HTERT RPE-1 (cell line): ENCODE results near the gene GPR152.
"Not testable (repeated sequence)": the region's sequence is repeated elsewhere in the genome, so short reads cannot be mapped to it uniquely, and the experiment has no call there.

ENCODE experiments used
- in situ Hi-C: fragments of 300-500 bp; cut with MboI; formaldehyde crosslinking; loops from 4 replicates; pipeline ENCODE4 v1.14.3; 2020; ENCODE audit warnings: low sequenced_read_pairs

Gene GPR152

DNA sequence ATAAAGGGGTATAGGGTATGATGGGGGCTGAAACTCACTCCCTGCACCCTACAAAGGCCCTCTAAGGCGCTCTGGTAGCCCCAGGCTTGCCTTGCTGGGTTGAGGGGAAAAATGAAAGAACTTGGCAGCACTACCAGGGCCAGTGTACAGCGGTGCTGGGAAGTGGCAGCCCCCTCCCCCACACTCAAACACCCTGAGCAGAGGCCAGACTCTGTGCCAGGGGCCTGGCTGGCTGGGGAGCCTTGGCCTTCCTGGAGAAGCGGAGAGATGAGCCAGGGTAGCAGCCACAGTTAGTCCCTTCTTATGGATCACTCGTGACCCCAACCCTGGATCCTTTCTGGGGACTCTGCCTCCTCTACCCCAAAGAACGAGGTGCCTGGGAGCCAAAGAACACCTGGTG, 13.8 kb upstream of the GPR152 start:
- in situ Hi-C loops = no loop called here

DNA sequence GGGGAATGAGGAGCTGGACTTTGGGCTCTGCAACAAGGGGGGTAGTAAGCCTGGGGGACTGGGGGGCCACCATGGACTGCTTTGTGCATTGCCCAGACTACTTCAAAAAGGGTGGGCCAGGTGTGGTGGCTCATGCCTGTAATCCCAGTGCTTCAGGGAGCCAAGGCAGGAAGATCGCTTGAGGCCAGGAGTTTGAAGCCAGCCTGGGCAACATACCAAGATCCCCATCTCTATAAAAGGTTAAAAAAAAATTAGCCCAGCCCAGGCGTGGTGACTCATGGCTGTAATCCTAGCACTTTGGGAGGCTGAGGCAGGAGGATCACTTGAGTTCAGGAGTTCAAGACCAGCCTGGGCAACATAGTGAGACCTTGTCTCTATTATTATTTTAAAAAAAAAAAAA, 13.0 kb upstream of the GPR152 start:
- in situ Hi-C loops = not testable (repeated sequence)

DNA sequence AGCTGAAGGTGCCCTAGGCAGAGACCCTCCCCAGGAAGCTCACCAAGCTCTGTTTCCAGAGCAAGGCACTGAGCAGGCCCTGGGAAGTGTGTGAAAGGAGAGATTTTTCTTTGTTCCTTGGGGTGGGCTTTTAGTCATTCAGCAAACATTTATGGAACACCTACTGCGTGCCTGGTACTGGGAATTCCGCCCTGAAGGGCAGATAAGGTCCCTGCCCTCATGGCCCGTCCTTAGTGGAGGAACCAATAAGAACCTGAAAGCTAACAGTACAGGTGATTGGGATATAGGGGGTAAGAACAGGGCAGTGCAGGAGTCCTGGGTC, 12.6 kb upstream of the GPR152 start:
- in situ Hi-C loops = no loop called here

DNA sequence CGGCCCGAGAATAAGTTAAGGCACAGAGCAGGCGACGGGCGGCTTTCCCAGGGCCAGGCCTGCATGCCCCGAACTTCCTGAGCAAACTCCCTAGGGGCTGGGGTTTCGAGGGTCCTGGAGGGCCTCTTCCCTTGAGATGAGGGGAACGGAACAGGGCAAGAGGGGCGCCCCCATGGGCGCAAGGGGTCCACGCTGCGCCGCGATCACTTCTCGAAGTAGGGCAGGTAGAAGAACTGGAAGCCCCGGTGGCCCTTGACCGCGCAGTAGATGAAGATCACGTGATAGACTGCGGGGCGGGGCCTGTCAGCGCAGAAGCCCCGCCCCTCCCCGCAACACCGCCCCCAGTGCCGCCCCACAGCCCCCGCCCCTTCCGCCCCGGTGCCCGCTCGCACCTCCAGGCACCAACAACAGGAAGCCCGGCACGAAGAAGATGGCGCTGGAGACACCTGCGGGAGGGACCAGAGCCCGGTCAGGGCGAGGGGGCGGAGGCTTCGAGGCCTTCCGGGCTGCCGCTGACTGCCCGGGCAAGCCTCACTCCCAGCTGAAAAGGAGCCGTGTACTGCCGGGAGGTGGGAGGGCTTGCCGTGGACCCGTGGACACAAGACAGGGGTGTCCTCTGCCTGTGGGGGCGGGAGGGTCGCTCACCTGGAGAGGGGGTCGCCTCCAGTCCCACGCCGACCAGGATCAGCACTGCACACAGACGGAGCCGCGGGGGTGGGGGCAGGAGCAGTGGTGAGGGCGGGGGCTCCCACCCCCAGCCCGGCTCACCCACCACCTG, 12.1 kb upstream of the GPR152 start:
- in situ Hi-C loops = no loop called here

DNA sequence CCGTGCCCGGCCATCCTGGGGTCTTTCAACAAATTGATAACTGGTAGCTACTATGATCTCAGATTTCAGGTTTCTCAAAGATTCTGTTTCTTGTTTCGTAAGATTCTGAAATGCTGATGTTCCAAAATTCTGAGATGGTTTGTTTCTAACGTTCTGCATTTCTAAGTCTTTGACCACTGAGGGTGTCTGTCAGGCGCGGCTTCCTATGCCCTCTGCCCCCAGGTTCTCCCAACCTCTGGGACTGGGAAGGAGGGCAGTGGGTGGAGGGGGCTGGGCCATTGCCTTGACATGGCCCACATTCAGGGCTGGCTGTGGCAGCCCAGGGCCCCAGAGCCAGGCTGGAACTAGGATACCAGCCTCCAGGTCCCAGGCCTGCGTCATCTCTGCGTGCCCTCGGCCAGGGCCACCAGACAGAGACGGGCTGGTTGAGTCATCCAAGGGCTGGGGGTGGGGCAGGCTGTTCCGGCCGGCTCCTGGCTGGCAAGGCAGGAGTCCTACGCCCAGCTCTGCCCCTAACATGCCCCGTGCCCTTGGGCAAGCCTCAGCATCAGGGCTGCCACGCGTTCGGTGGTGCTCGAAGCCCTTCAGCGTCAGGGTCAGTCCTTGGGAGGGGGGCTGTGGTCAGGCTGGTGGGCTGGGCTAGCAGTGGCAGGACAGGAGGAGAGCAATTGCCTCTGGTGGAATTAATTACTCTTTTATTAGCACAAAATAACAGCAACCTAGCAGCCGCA, 11.3 kb upstream of the GPR152 start:
- in situ Hi-C loops = no loop called here

DNA sequence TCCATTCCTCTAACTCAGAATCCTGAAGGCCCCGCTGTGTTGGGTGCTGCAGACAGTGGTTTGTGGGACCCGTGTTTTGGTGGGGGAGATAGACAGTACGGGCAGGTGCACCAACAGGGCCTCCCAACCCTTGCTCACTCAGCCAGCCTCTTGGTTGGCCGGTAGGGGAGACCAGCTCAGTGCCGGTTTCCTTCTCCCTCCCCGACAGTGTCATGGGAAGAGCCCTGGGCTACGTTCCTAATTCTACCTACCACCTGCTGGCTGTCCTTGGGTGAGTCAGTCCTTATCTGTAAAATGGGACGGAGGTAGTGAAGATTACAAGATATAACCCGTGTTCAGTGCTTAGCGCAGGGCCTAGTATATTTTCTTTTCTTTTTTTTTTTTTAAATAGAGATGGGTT, 10.7 kb upstream of the GPR152 start:
- in situ Hi-C loops = no loop called here

DNA sequence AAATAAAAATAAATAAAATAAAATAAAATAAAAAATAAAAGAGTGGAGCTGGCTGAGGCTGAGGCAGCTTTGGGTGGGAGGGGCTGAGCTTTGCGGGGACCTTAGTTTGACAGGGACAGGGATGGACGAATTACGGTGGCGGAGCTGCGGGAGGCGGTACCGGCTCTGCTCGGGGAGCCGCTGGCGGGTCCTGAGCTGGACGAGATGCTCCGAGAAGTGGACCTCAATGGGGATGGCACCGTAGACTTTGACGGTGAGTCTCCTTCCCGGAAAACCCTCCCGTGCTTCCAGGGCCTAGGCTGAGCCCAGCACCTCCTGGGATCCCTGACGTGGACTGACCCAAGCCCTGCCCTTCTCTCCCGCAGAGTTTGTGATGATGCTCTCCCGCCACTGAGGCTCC, 5.7 kb upstream of the GPR152 start:
- in situ Hi-C loops = no loop called here

DNA sequence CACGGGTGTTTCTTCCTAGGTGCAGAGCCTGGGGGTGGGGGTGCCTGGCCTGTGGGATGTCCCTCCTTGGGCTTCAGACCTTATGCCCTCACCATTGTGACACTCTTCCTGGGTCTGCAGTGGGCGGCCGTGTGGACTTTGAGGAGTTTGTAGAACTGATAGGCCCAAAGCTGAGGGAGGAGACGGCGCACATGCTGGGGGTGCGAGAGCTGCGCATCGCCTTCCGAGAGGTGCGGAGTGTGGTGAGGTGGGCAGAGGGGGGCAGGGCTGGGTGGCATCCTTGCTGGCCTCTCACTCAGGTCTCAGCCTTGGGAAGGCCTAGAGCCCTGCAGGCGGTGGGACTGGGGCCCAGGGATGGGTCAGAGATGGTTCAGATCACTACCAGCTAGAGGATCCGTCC, 4.9 kb upstream of the GPR152 start:
- in situ Hi-C loops = no loop called here

DNA sequence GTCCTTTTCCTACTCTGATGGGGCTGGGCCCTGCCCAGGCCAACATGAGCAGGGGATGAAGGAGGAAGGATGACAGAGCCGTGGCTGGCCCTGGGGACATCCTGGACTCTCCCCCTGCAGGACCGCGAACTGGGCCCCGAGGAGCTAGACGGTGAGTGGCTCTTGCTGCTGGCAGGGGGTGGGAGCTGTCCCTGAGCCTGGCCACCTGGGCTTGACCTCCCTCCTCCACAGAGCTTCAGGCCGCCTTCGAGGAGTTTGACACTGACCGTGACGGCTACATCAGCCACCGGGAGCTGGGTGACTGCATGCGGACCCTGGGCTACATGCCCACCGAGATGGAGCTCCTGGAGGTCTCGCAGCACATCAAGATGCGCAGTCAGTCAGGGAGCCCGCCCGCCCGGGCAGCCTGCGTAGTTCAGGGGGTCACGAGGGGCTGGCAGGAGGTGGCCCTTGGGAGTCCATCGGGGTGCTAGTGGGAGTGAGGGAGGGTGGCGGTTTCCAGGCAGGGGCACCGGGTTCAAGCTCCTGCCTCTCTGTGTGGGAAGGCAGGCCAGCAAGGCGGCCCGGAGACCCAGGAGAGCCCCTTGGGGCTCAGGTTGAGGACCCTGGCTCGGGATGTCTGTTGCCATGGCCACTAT, 3.7 kb upstream of the GPR152 start:
- in situ Hi-C loops = no loop called here

DNA sequence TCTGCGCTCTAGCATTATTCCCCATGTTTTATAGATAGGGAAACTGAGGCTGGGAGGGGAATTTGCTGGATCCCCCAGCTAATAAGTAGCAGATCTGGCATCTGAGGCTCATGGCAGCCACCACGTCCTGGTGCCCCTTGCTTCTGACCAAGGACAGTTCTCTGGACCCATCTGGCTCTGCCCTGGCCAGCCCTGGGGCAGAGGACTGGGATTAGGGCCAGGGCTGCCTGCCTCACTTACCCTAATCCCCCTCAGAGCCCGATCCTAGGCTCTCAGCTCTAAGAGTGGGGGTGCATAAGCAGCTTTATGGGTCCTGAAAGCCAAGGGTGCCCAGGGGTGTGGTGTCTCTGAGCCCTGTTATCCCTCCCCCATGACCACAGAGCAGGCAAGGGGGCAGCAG, 2.5 kb upstream of the GPR152 start, which contains the start of gene CABP4:
Gene CABP4 (plus strand): TSS at position 301 of the 400 bp plus-strand sequence. CDS start 70 bp downstream, at position 371.
- in situ Hi-C loops = no loop called here

DNA sequence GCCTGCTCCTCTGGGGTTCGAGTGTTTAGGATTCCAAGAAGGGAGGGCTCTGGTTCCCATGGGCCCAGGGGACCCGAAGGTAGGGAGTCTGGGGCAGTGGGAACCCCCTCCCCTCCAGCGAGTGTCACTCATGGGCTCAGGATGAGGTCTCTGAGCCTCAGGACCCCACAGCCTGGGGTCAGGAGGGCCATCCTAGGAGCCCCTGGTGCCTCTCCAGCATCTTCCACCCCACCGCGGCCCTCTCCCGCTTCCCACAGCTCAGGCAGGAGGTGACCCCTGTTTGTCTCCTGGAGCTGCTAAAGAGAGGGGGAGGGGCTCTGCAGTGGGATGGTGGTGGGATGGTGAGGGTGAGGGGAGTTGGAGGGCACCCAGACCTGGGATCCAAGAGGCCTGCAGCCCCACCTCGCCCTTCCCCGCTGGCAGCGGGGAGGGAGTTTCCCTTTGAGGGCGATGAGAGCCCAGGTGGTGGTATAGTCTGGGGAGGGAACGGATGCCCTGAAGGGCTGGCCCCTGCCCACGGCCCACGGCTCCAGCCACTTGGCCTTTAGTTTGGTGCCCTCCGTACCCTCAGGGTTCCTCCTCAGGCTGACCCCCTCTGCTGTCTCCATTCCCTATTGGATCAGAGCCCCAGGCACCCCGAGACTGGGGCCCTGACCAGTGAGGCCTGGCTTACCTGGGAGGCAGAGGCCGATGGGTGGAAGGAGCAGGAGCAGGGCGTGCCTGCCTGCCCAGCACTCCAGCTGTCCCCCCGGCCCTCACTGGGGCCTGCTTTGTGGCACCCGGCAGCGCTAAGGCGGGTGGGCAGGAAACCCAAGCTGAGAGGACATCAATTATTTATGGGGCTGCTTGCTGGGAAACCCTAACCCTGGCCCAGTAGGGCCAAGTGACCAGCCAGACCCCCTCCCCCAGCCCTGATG, 1.5 kb upstream of the GPR152 start:
- in situ Hi-C loops = no loop called here

DNA sequence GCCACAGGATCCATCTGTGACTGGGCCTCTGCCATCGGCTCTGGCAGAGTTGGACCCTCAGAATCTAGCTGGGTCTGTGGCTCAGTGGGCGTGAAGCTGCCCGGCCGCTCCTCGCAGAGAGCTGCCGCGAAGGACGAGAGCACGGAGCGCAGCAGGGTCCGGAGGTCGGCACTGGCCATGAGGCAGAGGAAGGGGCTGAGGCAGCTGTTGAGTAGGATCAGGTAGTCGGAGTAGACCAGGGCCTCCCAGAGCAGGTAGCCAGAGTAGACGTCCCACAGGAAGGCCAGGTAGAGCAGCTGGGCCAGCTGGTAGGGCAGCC, 912 bp downstream of the GPR152 start:
- in situ Hi-C loops = no loop called here

DNA sequence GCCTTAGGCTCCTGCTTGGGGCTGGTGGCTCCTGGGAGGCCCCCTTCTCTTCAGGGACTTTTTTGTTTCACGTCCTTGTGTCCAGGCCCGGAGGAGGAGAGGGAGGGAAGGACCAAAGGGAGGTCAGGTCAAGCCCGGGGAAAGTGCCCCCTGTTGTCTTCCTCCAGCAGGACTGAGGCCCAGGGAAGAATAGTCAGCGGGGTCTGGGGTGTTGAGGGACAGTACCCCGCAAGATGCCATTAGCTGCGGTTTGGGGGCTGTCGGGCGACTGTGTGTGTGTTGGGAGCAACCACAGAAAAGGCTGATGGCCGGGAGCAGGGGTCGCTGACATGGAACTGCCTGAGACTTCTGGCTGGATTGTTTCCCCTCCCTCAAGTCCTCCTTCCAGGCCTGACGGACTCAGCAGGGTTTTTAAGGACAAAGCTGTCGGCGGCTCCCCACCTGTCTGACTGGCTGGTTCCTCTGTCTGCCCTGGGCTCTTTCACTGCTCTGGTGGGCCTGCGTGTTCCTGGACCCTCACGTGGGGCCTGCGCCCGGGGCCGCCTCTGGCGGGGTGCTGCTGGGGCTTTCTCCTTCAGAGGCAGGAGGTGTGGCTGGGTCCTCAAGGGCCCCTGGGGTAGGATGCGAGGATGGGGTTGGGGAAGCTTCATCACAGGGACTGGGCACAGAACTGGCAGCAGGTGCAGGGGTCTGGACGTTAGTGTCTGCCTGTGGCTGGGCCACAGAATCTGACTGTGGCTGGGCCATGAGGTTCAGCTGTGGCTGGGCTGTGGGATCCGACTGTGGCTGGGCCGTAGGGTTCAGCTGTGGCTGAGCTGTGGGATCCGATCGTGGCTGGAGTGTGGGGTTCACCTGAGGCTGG, 1.5 kb downstream of the GPR152 start:
- in situ Hi-C loops = no loop called here

DNA sequence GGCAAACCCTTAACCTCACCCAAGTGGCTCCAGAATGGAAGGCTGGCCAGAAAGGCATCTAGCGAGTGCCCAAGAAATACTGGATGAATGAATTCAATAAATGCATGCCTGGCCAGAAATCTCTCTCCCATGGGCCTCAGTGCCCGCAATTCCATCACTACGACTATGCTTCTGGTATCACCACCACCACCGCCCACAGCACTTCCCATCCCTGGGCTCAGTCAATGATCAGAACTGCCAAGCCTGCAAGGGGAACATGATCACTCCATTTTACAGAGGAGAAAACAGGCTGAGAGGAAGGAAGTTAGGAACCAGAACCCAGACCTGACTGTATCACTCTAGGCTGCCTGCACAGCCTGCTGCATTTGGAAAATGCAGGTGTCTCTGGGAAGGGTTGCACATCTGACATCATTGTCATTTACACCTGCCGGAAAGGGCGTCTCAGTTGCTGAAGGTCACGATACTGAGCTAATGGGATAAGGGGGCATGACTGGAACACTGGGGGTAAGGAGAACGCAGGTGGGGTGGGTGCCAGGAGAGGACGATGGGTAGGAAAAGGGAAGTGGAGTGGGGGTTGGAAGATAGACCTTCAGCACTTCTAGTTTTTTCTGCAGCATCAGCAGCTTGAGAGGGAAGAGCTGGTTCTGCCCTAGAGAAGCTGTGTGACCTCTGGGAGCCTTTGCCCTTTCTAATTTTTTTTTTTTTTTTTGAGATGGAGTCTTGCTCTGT, 3.2 kb downstream of the GPR152 start:
- in situ Hi-C loops = no loop called here

DNA sequence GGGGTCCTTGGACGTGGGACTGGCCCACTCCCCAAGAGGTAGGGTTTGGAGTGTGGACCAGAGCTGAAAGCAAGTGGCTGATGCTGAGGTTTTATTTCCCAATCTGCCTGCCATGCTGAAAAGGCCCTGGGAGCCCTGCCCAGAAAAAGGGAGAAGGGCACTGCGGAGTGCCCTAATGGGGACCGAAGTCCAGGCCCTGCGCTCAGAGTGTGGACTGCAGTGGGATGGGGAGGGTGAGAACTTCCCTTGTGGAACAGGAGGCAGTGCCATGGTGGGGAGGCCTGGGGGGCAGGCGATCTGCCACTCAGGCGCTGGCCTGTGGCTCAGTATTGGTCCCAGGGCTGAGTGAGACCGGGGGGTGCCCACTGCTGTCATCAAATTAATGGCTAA, 4.3 kb downstream of the GPR152 start:
- in situ Hi-C loops = no loop called here

DNA sequence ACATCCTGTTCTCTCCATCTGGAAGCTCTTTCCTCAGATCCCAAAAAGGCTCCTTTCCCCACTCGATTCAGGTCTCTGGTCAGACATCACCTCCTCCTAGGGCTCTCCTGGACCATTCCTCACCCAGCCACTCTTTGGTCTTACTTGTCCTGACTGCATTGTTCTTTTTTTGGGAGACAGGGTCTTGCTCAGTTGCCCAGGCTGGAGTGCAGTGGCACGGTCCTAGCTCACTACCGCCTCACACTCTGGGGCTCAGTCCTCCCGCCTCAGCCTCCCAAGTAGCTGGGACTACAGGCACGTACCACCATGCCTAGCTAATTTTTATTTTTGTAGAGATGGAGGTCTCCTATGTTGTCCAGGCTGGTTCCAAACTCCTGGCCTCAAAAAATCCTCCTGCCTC, 7.0 kb downstream of the GPR152 start:
- in situ Hi-C loops = no loop called here

DNA sequence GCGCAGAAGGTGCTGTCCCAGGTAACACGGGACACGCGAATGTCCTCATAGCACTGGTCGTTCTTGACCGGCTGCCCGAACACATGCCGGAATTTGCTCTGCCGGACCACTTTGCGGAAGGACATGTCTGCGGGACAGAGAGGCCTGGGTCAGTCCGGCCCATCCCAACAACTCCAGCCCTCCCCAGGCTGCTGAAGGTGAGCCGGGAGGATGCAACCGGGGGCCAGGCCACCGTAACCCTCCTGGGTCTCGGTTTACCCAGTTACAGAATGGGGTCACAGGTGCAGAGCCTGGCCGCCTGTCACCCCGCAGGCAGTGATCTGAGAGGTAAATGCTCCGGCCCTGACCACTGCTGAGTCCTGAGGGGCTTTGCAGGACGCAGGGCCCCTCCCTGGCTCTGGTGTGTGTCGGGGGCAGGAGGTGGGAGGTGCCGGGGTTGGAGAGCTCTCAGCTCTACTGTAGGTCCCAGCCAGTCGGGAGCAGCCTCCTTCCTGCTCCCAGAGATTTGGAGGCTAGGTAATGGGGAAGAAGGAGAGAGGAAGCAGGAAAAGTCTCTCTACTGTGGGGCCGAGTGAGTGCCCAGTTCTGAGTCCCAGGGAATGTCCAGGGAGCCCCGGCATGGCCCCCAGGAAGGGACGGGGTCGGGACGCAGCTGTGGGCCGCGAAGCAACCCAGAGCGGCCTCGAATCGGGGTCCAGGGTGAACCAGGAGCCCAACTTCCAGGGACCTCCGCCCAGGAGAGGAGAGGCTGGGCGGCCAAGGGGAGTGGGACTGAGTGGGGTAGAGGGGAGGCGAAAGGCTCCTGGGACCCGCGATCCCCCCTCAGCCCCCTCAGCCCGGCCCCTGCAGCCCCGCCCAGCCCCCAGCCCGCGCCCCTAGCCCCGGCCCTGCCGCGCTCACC, 9.8 kb downstream of the GPR152 start:
- in situ Hi-C loops = no loop called here

DNA sequence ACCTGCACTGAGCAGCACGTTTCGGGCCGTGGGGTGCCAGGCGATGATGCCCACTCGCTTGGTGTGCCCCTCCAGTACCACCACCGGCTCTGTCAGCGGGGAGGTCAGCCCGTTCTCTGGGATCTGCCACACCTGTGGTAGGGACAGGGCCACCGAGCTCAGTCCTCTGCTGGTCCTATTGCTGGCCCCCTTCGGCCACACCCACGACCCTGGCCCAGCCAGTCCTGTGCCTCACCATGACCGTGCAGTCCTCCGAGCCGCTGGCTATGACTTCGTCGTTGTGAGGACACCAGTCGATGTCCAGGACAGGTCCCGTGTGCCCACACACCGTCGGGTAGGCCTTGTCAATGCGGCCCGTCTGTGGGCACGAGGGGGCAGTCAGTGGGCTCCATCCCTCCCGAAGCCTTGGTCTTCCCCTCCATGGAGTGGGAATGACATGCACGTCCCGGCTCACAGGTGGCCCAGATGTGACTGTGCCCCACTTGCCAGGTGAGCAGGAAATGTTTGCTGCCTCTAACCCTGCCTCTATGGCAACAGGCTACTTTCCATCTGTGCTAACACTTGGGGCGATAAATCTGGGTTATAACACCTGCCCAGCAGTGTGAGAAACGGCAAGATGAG, 10.7 kb downstream of the GPR152 start:
- in situ Hi-C loops = no loop called here
